Measurements from ENCODE around the gene CCT7. TPM values are rescaled to one million over a fixed set of nuclear protein-coding genes. Genes with fewer than 3 reads are reported as not detected.

Gene CCT7
- total RNA-seq, 1 experiment from 2014 or later = 482 TPM

DNA sequence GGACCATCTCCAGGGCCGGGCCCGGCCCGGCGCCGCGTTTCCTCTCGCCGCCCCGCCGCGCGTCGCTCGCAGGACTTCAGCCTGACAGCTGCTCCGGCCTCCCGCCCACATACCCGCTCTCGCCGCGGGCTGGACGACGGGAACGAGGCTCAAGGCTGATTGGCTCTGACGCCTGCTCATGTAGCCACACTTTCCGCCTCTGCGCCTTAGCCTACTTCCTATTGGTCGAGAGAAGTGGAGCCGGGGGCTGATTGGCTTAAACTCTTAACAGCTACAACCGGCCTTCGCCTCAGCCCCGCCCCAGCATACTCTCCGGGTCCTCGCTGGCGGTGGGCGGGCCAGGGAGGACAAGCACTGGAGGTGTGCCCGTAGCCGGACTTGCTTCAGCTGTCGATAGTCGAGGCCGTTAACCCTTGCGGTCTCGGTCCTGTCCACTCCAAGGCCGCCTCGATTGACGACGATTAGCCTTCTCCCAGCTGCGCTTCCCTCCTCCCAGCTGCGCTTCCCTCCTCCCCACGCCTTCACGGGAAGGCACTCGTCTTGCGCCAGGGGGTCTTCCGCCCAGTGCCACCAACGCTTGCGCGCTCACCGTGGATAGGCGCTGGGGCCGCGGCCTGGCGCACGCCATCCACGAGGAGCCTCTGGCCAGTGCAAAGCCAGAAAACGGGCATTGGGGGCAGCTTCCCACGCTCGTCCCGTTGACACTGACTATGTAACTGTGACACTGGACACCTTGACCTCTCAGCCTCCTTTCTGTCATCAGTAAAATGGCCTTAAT is 765 bp upstream of the CCT7 start, which contains the start of gene PRADC1 (continued):
- TF ChIP-seq, protein P1, sequence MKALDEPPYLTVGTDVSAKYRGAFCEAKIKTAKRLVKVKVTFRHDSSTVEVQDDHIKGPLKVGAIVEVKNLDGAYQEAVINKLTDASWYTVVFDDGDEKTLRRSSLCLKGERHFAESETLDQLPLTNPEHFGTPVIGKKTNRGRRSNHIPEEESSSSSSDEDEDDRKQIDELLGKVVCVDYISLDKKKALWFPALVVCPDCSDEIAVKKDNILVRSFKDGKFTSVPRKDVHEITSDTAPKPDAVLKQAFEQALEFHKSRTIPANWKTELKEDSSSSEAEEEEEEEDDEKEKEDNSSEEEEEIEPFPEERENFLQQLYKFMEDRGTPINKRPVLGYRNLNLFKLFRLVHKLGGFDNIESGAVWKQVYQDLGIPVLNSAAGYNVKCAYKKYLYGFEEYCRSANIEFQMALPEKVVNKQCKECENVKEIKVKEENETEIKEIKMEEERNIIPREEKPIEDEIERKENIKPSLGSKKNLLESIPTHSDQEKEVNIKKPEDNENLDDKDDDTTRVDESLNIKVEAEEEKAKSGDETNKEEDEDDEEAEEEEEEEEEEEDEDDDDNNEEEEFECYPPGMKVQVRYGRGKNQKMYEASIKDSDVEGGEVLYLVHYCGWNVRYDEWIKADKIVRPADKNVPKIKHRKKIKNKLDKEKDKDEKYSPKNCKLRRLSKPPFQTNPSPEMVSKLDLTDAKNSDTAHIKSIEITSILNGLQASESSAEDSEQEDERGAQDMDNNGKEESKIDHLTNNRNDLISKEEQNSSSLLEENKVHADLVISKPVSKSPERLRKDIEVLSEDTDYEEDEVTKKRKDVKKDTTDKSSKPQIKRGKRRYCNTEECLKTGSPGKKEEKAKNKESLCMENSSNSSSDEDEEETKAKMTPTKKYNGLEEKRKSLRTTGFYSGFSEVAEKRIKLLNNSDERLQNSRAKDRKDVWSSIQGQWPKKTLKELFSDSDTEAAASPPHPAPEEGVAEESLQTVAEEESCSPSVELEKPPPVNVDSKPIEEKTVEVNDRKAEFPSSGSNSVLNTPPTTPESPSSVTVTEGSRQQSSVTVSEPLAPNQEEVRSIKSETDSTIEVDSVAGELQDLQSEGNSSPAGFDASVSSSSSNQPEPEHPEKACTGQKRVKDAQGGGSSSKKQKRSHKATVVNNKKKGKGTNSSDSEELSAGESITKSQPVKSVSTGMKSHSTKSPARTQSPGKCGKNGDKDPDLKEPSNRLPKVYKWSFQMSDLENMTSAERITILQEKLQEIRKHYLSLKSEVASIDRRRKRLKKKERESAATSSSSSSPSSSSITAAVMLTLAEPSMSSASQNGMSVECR (CRISPR knock-in tag; IDR thresholded peaks at IDR 0.05; ENCODE audit: borderline replicate concordance) = peak; percentile 88; the same call in 1 of the 2 replicates
- TF ChIP-seq MYBL2 (CRISPR knock-in tag; IDR thresholded peaks at IDR 0.05) (peak; percentile 52; the same call in 1 of the 2 replicates), NFE2L1 (CRISPR knock-in tag; IDR thresholded peaks at IDR 0.05) (0 out of 2 replicates have a peak, but pooled peaks have one; percentile 33), ZBTB21 (CRISPR knock-in tag; IDR thresholded peaks at IDR 0.05; ENCODE audit: borderline replicate concordance) (no peak), CREM (CRISPR knock-in tag; IDR thresholded peaks at IDR 0.05) (0 out of 2 replicates have a peak, but pooled peaks have one; percentile 45), NR1H2 (CRISPR knock-in tag; IDR thresholded peaks at IDR 0.05) (no peak), ZNF423 (CRISPR knock-in tag; IDR thresholded peaks at IDR 0.05) (0 out of 2 replicates have a peak, but pooled peaks have one; percentile 6), ESRRA (CRISPR knock-in tag; IDR thresholded peaks at IDR 0.05; ENCODE audit: borderline replicate concordance) (no peak), GTF2I (CRISPR knock-in tag; conservative IDR thresholded peaks at IDR 0.05) (no peak), NFYB (CRISPR knock-in tag; conservative IDR thresholded peaks at IDR 0.05; ENCODE audit: low read depth) (peak; percentile 93)
- TF ChIP-seq, protein P2, sequence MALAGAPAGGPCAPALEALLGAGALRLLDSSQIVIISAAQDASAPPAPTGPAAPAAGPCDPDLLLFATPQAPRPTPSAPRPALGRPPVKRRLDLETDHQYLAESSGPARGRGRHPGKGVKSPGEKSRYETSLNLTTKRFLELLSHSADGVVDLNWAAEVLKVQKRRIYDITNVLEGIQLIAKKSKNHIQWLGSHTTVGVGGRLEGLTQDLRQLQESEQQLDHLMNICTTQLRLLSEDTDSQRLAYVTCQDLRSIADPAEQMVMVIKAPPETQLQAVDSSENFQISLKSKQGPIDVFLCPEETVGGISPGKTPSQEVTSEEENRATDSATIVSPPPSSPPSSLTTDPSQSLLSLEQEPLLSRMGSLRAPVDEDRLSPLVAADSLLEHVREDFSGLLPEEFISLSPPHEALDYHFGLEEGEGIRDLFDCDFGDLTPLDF (CRISPR knock-in tag; IDR thresholded peaks at IDR 0.05) = no peak
- TF ChIP-seq, protein P3, sequence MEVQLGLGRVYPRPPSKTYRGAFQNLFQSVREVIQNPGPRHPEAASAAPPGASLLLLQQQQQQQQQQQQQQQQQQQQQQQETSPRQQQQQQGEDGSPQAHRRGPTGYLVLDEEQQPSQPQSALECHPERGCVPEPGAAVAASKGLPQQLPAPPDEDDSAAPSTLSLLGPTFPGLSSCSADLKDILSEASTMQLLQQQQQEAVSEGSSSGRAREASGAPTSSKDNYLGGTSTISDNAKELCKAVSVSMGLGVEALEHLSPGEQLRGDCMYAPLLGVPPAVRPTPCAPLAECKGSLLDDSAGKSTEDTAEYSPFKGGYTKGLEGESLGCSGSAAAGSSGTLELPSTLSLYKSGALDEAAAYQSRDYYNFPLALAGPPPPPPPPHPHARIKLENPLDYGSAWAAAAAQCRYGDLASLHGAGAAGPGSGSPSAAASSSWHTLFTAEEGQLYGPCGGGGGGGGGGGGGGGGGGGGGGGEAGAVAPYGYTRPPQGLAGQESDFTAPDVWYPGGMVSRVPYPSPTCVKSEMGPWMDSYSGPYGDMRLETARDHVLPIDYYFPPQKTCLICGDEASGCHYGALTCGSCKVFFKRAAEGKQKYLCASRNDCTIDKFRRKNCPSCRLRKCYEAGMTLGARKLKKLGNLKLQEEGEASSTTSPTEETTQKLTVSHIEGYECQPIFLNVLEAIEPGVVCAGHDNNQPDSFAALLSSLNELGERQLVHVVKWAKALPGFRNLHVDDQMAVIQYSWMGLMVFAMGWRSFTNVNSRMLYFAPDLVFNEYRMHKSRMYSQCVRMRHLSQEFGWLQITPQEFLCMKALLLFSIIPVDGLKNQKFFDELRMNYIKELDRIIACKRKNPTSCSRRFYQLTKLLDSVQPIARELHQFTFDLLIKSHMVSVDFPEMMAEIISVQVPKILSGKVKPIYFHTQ (CRISPR knock-in tag; IDR thresholded peaks at IDR 0.05) = no peak
- TF ChIP-seq, protein P4, sequence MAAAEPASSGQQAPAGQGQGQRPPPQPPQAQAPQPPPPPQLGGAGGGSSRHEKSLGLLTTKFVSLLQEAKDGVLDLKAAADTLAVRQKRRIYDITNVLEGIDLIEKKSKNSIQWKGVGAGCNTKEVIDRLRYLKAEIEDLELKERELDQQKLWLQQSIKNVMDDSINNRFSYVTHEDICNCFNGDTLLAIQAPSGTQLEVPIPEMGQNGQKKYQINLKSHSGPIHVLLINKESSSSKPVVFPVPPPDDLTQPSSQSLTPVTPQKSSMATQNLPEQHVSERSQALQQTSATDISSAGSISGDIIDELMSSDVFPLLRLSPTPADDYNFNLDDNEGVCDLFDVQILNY (CRISPR knock-in tag; IDR thresholded peaks at IDR 0.05) = 0 out of 2 replicates have a peak, but pooled peaks have one; percentile 32
- TF ChIP-seq, protein P5, sequence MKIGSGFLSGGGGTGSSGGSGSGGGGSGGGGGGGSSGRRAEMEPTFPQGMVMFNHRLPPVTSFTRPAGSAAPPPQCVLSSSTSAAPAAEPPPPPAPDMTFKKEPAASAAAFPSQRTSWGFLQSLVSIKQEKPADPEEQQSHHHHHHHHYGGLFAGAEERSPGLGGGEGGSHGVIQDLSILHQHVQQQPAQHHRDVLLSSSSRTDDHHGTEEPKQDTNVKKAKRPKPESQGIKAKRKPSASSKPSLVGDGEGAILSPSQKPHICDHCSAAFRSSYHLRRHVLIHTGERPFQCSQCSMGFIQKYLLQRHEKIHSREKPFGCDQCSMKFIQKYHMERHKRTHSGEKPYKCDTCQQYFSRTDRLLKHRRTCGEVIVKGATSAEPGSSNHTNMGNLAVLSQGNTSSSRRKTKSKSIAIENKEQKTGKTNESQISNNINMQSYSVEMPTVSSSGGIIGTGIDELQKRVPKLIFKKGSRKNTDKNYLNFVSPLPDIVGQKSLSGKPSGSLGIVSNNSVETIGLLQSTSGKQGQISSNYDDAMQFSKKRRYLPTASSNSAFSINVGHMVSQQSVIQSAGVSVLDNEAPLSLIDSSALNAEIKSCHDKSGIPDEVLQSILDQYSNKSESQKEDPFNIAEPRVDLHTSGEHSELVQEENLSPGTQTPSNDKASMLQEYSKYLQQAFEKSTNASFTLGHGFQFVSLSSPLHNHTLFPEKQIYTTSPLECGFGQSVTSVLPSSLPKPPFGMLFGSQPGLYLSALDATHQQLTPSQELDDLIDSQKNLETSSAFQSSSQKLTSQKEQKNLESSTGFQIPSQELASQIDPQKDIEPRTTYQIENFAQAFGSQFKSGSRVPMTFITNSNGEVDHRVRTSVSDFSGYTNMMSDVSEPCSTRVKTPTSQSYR (CRISPR knock-in tag; IDR thresholded peaks at IDR 0.05) = no peak
- TF ChIP-seq, protein P6, sequence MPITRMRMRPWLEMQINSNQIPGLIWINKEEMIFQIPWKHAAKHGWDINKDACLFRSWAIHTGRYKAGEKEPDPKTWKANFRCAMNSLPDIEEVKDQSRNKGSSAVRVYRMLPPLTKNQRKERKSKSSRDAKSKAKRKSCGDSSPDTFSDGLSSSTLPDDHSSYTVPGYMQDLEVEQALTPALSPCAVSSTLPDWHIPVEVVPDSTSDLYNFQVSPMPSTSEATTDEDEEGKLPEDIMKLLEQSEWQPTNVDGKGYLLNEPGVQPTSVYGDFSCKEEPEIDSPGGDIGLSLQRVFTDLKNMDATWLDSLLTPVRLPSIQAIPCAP (CRISPR knock-in tag; IDR thresholded peaks at IDR 0.05) = no peak
- TF ChIP-seq, protein P7, sequence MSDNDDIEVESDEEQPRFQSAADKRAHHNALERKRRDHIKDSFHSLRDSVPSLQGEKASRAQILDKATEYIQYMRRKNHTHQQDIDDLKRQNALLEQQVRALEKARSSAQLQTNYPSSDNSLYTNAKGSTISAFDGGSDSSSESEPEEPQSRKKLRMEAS (CRISPR knock-in tag; IDR thresholded peaks at IDR 0.05) = peak; percentile 80; the same call in 1 of the 2 replicates
- TF ChIP-seq, protein P8, sequence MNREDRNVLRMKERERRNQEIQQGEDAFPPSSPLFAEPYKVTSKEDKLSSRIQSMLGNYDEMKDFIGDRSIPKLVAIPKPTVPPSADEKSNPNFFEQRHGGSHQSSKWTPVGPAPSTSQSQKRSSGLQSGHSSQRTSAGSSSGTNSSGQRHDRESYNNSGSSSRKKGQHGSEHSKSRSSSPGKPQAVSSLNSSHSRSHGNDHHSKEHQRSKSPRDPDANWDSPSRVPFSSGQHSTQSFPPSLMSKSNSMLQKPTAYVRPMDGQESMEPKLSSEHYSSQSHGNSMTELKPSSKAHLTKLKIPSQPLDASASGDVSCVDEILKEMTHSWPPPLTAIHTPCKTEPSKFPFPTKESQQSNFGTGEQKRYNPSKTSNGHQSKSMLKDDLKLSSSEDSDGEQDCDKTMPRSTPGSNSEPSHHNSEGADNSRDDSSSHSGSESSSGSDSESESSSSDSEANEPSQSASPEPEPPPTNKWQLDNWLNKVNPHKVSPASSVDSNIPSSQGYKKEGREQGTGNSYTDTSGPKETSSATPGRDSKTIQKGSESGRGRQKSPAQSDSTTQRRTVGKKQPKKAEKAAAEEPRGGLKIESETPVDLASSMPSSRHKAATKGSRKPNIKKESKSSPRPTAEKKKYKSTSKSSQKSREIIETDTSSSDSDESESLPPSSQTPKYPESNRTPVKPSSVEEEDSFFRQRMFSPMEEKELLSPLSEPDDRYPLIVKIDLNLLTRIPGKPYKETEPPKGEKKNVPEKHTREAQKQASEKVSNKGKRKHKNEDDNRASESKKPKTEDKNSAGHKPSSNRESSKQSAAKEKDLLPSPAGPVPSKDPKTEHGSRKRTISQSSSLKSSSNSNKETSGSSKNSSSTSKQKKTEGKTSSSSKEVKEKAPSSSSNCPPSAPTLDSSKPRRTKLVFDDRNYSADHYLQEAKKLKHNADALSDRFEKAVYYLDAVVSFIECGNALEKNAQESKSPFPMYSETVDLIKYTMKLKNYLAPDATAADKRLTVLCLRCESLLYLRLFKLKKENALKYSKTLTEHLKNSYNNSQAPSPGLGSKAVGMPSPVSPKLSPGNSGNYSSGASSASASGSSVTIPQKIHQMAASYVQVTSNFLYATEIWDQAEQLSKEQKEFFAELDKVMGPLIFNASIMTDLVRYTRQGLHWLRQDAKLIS (CRISPR knock-in tag; IDR thresholded peaks at IDR 0.05; ENCODE audit: borderline replicate concordance) = no peak
- TF ChIP-seq, protein P9, sequence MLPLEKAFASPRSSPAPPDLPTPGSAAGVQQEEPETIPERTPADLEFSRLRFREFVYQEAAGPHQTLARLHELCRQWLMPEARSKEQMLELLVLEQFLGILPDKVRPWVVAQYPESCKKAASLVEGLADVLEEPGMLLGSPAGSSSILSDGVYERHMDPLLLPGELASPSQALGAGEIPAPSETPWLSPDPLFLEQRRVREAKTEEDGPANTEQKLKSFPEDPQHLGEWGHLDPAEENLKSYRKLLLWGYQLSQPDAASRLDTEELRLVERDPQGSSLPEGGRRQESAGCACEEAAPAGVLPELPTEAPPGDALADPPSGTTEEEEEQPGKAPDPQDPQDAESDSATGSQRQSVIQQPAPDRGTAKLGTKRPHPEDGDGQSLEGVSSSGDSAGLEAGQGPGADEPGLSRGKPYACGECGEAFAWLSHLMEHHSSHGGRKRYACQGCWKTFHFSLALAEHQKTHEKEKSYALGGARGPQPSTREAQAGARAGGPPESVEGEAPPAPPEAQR (CRISPR knock-in tag; IDR thresholded peaks at IDR 0.05) = no peak

Measured in WTC11 (cell line).